ENCODE data around the gene ZNF584.
A peak's percentile ranks its signal among the peaks of the same experiment; 100 is the strongest.
"Not testable (repeated sequence)": the region's sequence is repeated elsewhere in the genome, so short reads cannot be mapped to it uniquely, and the experiment has no call there.

Gene ZNF584

GRCh38 chr19:58408152-58409009 lies at the start of gene ZNF584:
TSS of gene ZNF584 (plus strand) at chr19:58408649. CDS start at chr19:58409148, 499 bp downstream.
- DNase-seq = peak; percentile 98

- DNase-seq = peak; percentile 59
Measured at GRCh38 chr19:58361900-58362271, 46.6 kb upstream of the ZNF584 start.

- DNase-seq = peak; percentile 98
Measured at GRCh38 chr19:58362272-58362994, 46.0 kb upstream of the ZNF584 start, which contains the start of gene ZNF497. TSS of gene ZNF497 (minus strand) at chr19:58362751. CDS start at chr19:58357635, 5,116 bp downstream.

GRCh38 chr19:58364146-58364545 lies 44.3 kb upstream of the ZNF584 start:
- no peak for DNase-seq

GRCh38 chr19:58366585-58367430 lies 41.6 kb upstream of the ZNF584 start:
- no peak for DNase-seq

- no peak for DNase-seq
Measured at GRCh38 chr19:58367698-58368454, 40.6 kb upstream of the ZNF584 start.

- no peak for DNase-seq
Measured at GRCh38 chr19:58368561-58369360, 39.7 kb upstream of the ZNF584 start.

GRCh38 chr19:58372311-58373133 lies 35.9 kb upstream of the ZNF584 start:
- no peak for DNase-seq

GRCh38 chr19:58374200-58374599 lies 34.2 kb upstream of the ZNF584 start:
- no peak for DNase-seq

- DNase-seq = not testable (repeated sequence)
Measured at GRCh38 chr19:58376724-58377123, 31.7 kb upstream of the ZNF584 start.

GRCh38 chr19:58379246-58379645 lies 29.2 kb upstream of the ZNF584 start:
- no peak for DNase-seq

- DNase-seq = no peak
Measured at GRCh38 chr19:58380037-58380661, 28.3 kb upstream of the ZNF584 start.

- DNase-seq = peak; percentile 100
Measured at GRCh38 chr19:58380662-58381459, 27.6 kb upstream of the ZNF584 start, which contains the start of gene ZNF837. TSS of gene ZNF837 (minus strand) at chr19:58381030. CDS start at chr19:58369332, 11,698 bp downstream.

GRCh38 chr19:58381460-58382212 lies 26.8 kb upstream of the ZNF584 start:
- no peak for DNase-seq

GRCh38 chr19:58382997-58383603 lies 25.3 kb upstream of the ZNF584 start:
- no peak for DNase-seq

GRCh38 chr19:58385313-58385890 lies 23.0 kb upstream of the ZNF584 start:
- DNase-seq = no peak

- peak; percentile 44 for DNase-seq
Measured at GRCh38 chr19:58385891-58386575, 22.4 kb upstream of the ZNF584 start.
